ENCODE measurements around the gene ITGB1BP1.

Gene ITGB1BP1

GRCh38 chr2:9377461-9378097, 45.7 kb downstream of the ITGB1BP1 start:
- ChIA-PET CTCF (no interaction called here), POLR2A (no interaction called here)
- TF ChIP-seq ARNT (IDR thresholded peaks at IDR 0.05) (no peak), LEF1 (IDR thresholded peaks at IDR 0.05; ENCODE audit: borderline replicate concordance) (no peak), FOXK2 (IDR thresholded peaks at IDR 0.05) (no peak), FOXM1 (IDR thresholded peaks at IDR 0.05; ENCODE audit: borderline replicate concordance) (no peak), ELF4 (IDR thresholded peaks at IDR 0.05) (no peak), SP1 (IDR thresholded peaks at IDR 0.05) (no peak), FOXA1 (IDR thresholded peaks at IDR 0.05) (no peak), HDGF (IDR thresholded peaks at IDR 0.05; ENCODE audit: borderline replicate concordance) (no peak), BHLHE40 (IDR thresholded peaks at IDR 0.05; ENCODE audit: borderline replicate concordance) (no peak), PKNOX1 (IDR thresholded peaks at IDR 0.05) (no peak), TARDBP (IDR thresholded peaks at IDR 0.05) (no peak), L3MBTL2 (conservative IDR thresholded peaks at IDR 0.05) (no peak)
- DNase-seq (ENCODE audit: extremely low spot score): no peak

- no peak for DNase-seq (ENCODE audit: extremely low spot score)
- ChIA-PET CTCF (interaction anchor here (0.6 kb wide), 1 partner anchor 521 kb away, joined by 3 read pairs; no protein-coding TSS in a partner anchor), POLR2A (interaction anchor here (0.5 kb wide), 1 partner anchor 11 kb away, joined by 3 read pairs; no protein-coding TSS in a partner anchor)
- TF ChIP-seq HDGF (IDR thresholded peaks at IDR 0.05; ENCODE audit: borderline replicate concordance): no peak
- no peak for TF ChIP-seq ARNT (IDR thresholded peaks at IDR 0.05)
- TF ChIP-seq ELF4 (IDR thresholded peaks at IDR 0.05): no peak
- no peak for TF ChIP-seq ZNF384 (IDR thresholded peaks at IDR 0.05)
- TF ChIP-seq BHLHE40 (IDR thresholded peaks at IDR 0.05; ENCODE audit: borderline replicate concordance): no peak
- TF ChIP-seq SUZ12 (IDR thresholded peaks at IDR 0.05): no peak
- no peak for TF ChIP-seq PKNOX1 (IDR thresholded peaks at IDR 0.05)
- no peak for TF ChIP-seq NFRKB (IDR thresholded peaks at IDR 0.05)
- no peak for TF ChIP-seq FOXM1 (IDR thresholded peaks at IDR 0.05; ENCODE audit: borderline replicate concordance)
Measured at GRCh38 chr2:9375857-9376428, 47.4 kb downstream of the ITGB1BP1 start.

GRCh38 chr2:9374071-9374730, 49.1 kb downstream of the ITGB1BP1 start:
- no peak for DNase-seq (ENCODE audit: extremely low spot score)
- TF ChIP-seq HDGF (IDR thresholded peaks at IDR 0.05; ENCODE audit: borderline replicate concordance) (no peak), ARNT (IDR thresholded peaks at IDR 0.05) (no peak), ZNF384 (IDR thresholded peaks at IDR 0.05) (no peak), FOXK2 (IDR thresholded peaks at IDR 0.05) (no peak), BHLHE40 (IDR thresholded peaks at IDR 0.05; ENCODE audit: borderline replicate concordance) (no peak), LEF1 (IDR thresholded peaks at IDR 0.05; ENCODE audit: borderline replicate concordance) (no peak), SP1 (IDR thresholded peaks at IDR 0.05) (no peak), FOXM1 (IDR thresholded peaks at IDR 0.05; ENCODE audit: borderline replicate concordance) (no peak), FOXA1 (IDR thresholded peaks at IDR 0.05) (no peak), CTBP1 (IDR thresholded peaks at IDR 0.05; ENCODE audit: borderline replicate concordance) (no peak), L3MBTL2 (conservative IDR thresholded peaks at IDR 0.05) (no peak), ELF4 (IDR thresholded peaks at IDR 0.05) (no peak), PKNOX1 (IDR thresholded peaks at IDR 0.05) (no peak), NFRKB (IDR thresholded peaks at IDR 0.05) (no peak)
- ChIA-PET POLR2A (no interaction called here), CTCF (no interaction called here)

- no peak for DNase-seq (ENCODE audit: extremely low spot score)
- TF ChIP-seq PKNOX1 (IDR thresholded peaks at IDR 0.05) (no peak), LEF1 (IDR thresholded peaks at IDR 0.05; ENCODE audit: borderline replicate concordance) (no peak), ELF4 (IDR thresholded peaks at IDR 0.05) (no peak), SUZ12 (IDR thresholded peaks at IDR 0.05) (no peak), HDGF (IDR thresholded peaks at IDR 0.05; ENCODE audit: borderline replicate concordance) (no peak), SP1 (IDR thresholded peaks at IDR 0.05) (no peak)
- ChIA-PET CTCF (no interaction called here), POLR2A (no interaction called here)
Measured at GRCh38 chr2:9373476-9373875, 49.9 kb downstream of the ITGB1BP1 start.

GRCh38 chr2:9373047-9373446, 50.3 kb downstream of the ITGB1BP1 start:
- DNase-seq (ENCODE audit: extremely low spot score): no peak
- ChIA-PET POLR2A (no interaction called here), CTCF (no interaction called here)
- TF ChIP-seq SUZ12 (IDR thresholded peaks at IDR 0.05): no peak
- TF ChIP-seq PKNOX1 (IDR thresholded peaks at IDR 0.05): no peak
- no peak for TF ChIP-seq ZNF384 (IDR thresholded peaks at IDR 0.05)
- no peak for TF ChIP-seq SP1 (IDR thresholded peaks at IDR 0.05)
- TF ChIP-seq NFRKB (IDR thresholded peaks at IDR 0.05): no peak
- no peak for TF ChIP-seq CTBP1 (IDR thresholded peaks at IDR 0.05; ENCODE audit: borderline replicate concordance)
- no peak for TF ChIP-seq FOXK2 (IDR thresholded peaks at IDR 0.05)
- TF ChIP-seq FOXM1 (IDR thresholded peaks at IDR 0.05; ENCODE audit: borderline replicate concordance): no peak

All from HEK293T (cell line).